Panc1 (cell line): ENCODE results near the gene IQCH.

ENCODE experiments used
- POLR2AphosphoS5 ChIP-seq: IDR thresholded peaks from 2 replicates; pipeline ENCODE4 v1.6.1; 2012; ENCODE audit warnings: mild to moderate bottlenecking, low read depth, low read length, moderate library complexity
- SIN3A ChIP-seq: IDR thresholded peaks from 2 replicates; pipeline ENCODE4 v1.6.1; 2012; ENCODE audit warnings: low read depth, mild to moderate bottlenecking, low read length, moderate library complexity, borderline replicate concordance; ENCODE audit not compliant: insufficient read depth
- TF ChIP-seq, protein P1 (sequence below): fragments of 450-650 bp; IDR thresholded peaks from 2 replicates; pipeline ENCODE4 v1.5.1; 2017; ENCODE audit warnings: mild to moderate bottlenecking
- TF ChIP-seq, protein P2 (sequence below), 2 experiments: IDR thresholded peaks; 2 replicates each; pipeline ENCODE4 v1.6.1; 2011 to 2012; ENCODE audit warnings: low read depth in 2 of 2, control low read depth in 1 of 2, low read length in 1 of 2, mild to moderate bottlenecking in 1 of 2, moderate library complexity in 1 of 2; ENCODE audit not compliant: insufficient read depth in 1 of 2

DNA sequence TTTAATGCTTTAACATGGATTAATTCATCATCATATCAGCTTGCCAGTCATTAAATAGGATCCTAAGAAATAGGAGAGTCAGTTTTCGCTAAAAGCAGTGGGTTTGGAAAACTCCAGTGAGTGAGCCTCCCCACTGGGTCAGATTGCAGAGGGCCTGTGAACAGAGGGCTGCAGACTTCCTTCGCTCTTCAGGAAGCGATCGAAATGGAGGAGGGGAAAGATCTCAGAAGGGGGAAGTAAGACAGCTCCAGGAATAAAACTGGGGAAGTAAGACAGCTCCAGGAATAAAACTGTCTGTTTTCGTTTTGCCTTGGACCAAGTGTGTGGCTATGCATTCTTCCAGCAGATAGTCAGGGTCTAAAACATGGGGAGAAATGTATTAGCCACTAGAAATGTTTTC, 141.5 kb downstream of the IQCH start:
- TF ChIP-seq, protein P1, sequence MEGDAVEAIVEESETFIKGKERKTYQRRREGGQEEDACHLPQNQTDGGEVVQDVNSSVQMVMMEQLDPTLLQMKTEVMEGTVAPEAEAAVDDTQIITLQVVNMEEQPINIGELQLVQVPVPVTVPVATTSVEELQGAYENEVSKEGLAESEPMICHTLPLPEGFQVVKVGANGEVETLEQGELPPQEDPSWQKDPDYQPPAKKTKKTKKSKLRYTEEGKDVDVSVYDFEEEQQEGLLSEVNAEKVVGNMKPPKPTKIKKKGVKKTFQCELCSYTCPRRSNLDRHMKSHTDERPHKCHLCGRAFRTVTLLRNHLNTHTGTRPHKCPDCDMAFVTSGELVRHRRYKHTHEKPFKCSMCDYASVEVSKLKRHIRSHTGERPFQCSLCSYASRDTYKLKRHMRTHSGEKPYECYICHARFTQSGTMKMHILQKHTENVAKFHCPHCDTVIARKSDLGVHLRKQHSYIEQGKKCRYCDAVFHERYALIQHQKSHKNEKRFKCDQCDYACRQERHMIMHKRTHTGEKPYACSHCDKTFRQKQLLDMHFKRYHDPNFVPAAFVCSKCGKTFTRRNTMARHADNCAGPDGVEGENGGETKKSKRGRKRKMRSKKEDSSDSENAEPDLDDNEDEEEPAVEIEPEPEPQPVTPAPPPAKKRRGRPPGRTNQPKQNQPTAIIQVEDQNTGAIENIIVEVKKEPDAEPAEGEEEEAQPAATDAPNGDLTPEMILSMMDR, result no peak
- TF ChIP-seq SIN3A (no peak), POLR2AphosphoS5 (no peak)
- TF ChIP-seq, protein P2, sequence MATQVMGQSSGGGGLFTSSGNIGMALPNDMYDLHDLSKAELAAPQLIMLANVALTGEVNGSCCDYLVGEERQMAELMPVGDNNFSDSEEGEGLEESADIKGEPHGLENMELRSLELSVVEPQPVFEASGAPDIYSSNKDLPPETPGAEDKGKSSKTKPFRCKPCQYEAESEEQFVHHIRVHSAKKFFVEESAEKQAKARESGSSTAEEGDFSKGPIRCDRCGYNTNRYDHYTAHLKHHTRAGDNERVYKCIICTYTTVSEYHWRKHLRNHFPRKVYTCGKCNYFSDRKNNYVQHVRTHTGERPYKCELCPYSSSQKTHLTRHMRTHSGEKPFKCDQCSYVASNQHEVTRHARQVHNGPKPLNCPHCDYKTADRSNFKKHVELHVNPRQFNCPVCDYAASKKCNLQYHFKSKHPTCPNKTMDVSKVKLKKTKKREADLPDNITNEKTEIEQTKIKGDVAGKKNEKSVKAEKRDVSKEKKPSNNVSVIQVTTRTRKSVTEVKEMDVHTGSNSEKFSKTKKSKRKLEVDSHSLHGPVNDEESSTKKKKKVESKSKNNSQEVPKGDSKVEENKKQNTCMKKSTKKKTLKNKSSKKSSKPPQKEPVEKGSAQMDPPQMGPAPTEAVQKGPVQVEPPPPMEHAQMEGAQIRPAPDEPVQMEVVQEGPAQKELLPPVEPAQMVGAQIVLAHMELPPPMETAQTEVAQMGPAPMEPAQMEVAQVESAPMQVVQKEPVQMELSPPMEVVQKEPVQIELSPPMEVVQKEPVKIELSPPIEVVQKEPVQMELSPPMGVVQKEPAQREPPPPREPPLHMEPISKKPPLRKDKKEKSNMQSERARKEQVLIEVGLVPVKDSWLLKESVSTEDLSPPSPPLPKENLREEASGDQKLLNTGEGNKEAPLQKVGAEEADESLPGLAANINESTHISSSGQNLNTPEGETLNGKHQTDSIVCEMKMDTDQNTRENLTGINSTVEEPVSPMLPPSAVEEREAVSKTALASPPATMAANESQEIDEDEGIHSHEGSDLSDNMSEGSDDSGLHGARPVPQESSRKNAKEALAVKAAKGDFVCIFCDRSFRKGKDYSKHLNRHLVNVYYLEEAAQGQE (IDR thresholded peaks at IDR 0.05; ENCODE audit: insufficient read depth in 1 of 2, low read depth in 2 of 2, low read length in 1 of 2), result no peak
